GM12878 (cell line): ENCODE measurements around the gene NOP53. TPM values are rescaled to one million over a fixed set of nuclear protein-coding genes. Genes with fewer than 3 reads are reported as not detected.

Experiments used
- ATAC-seq: fragments of 200-7000 bp; cut with Tn5 transposase; 3 replicates; pipeline ENCODE4 v1.9.1; 2020; ENCODE audit warnings: mild to moderate bottlenecking, moderate library complexity
- BruUV-seq: library from RNA; stranded (reverse); fragments of 400-500 nt; replicated peaks from 2 replicates; lab custom pipeline; 2021; lab: Mats Ljungman, UMichigan
- CTCF ChIA-PET: fragments of 300-600 bp; sonication (Branson Sonifier 250); formaldehyde crosslinking; extraction: SDS; loops from one replicate; lab custom pipeline; 2021; ENCODE audit warnings: inconsistent platforms; lab: Yijun Ruan, JAX
- POLR2A ChIA-PET: fragments of 350-600 bp; formaldehyde crosslinking; extraction: SDS; loops from one replicate; lab custom pipeline; 2021; ENCODE audit warnings: inconsistent platforms; lab: Charles Lee
- RAD21 ChIA-PET: fragments of 300-600 bp; sonication (Branson Sonifier 250); formaldehyde crosslinking; loops from one replicate; lab custom pipeline; 2023; ENCODE audit warnings: antibody characterized with exemption; ENCODE audit not compliant: unreplicated experiment; lab: Charles Lee
- SMC1A ChIA-PET: fragments of 300-600 bp; sonication (Branson Sonifier 250); formaldehyde crosslinking; loops from one replicate; lab custom pipeline; 2023; ENCODE audit not compliant: unreplicated experiment, uncharacterized antibody; lab: Charles Lee
- DNase-seq: peaks from one replicate; pipeline ENCODE4 v3.0.0-alpha.2; 2011; ENCODE audit warnings: low read depth, low spot score
- FAIRE-seq: peaks from 3 replicates; lab custom pipeline; 2011; peaks lifted over from hg19 to GRCh38; lab: Jason Lieb, UNC
- H2AFZ ChIP-seq: 2 replicates; pipeline ENCODE4 v1.6.0; 2011; ENCODE audit warnings: low read depth, low read length, control low read depth; ENCODE audit not compliant: control insufficient read depth
- H3K27ac ChIP-seq: 2 replicates; pipeline ENCODE4 v1.5.1; 2011; ENCODE audit warnings: control low read depth; ENCODE audit not compliant: control insufficient read depth, insufficient read depth
- H3K27me3 ChIP-seq, 2 experiments: replicated peaks in 1 of 2; 2 replicates each; pipeline versions ENCODE4 v1.6.0 to v1.6.1; 2011; ENCODE audit warnings: low read length in 1 of 2; ENCODE audit not compliant: control insufficient read depth in 2 of 2, insufficient read depth in 2 of 2
- H3K36me3 ChIP-seq, 2 experiments: 2 replicates each; pipeline ENCODE4 v1.5.1; 2011; ENCODE audit warnings: low read length in 1 of 2; ENCODE audit not compliant: control insufficient read depth in 2 of 2, insufficient read depth in 2 of 2
- H3K4me1 ChIP-seq: 2 replicates; pipeline ENCODE4 v1.6.1; 2011; ENCODE audit warnings: mild to moderate bottlenecking, low read length, moderate library complexity, mixed read lengths; ENCODE audit not compliant: control insufficient read depth, insufficient read depth
- H3K4me2 ChIP-seq: 2 replicates; pipeline ENCODE4 v1.6.0; 2011; ENCODE audit warnings: control low read depth; ENCODE audit not compliant: control insufficient read depth, insufficient read depth
- H3K4me3 ChIP-seq: fragments of 200-600 bp; sonication (generic); 2 replicates; pipeline ENCODE4 v1.5.1; 2016
- H3K79me2 ChIP-seq: 2 replicates; pipeline ENCODE4 v1.6.0; 2011; ENCODE audit warnings: low read length; ENCODE audit not compliant: control insufficient read depth, insufficient read depth
- H3K9ac ChIP-seq: 2 replicates; pipeline ENCODE4 v1.8.0; 2011; ENCODE audit warnings: low read length, control low read depth, mixed read lengths; ENCODE audit not compliant: control insufficient read depth, insufficient read depth
- H3K9me3 ChIP-seq: replicated peaks from 3 replicates; pipeline ENCODE4 v1.5.1; 2011; ENCODE audit warnings: mild to moderate bottlenecking, low read length; ENCODE audit not compliant: control insufficient read depth, insufficient read depth
- H4K20me1 ChIP-seq: 2 replicates; pipeline ENCODE4 v1.6.0; 2011; ENCODE audit not compliant: control insufficient read depth, insufficient read depth
- CEBPB ChIP-seq, 2 experiments: fragments of 150-350 bp in 1 of 2; IDR thresholded peaks; 2 replicates each; pipeline ENCODE4 v1.6.1; 2012 to 2014; ENCODE audit warnings: low read depth in 2 of 2, low read length in 2 of 2, borderline replicate concordance in 1 of 2, inconsistent platforms in 1 of 2
- FOXK2 ChIP-seq: fragments of 450-650 bp; IDR thresholded peaks from 2 replicates; pipeline ENCODE4 v1.6.1; 2017; ENCODE audit warnings: mild to moderate bottlenecking, moderate library complexity
- HDAC6 ChIP-seq: fragments of 200-600 bp; sonication (generic); IDR thresholded peaks from one replicate; pipeline ENCODE4 v1.8.0; 2017; ENCODE audit warnings: antibody characterized with exemption; ENCODE audit not compliant: unreplicated experiment
- IKZF2 ChIP-seq, 2 experiments: fragments of 450-650 bp; IDR thresholded peaks; 2 replicates each; pipeline ENCODE4 v1.6.1; 2017; ENCODE audit warnings: mild to moderate bottlenecking in 2 of 2, moderate library complexity in 2 of 2
- POLR2AphosphoS5 ChIP-seq: IDR thresholded peaks from 2 replicates; pipeline ENCODE4 v1.6.1; 2011; ENCODE audit warnings: mild to moderate bottlenecking, low read length, inconsistent platforms
- RUNX3 ChIP-seq: IDR thresholded peaks from 2 replicates; pipeline ENCODE4 v1.6.1; 2012; ENCODE audit warnings: low read length, inconsistent platforms
- SMC3 ChIP-seq: IDR thresholded peaks from 2 replicates; pipeline ENCODE4 v1.6.1; 2011; ENCODE audit warnings: low read length, improper control_type of control experiment, borderline replicate concordance
- SUZ12 ChIP-seq: fragments of 200-600 bp; sonication (generic); IDR thresholded peaks from one replicate; pipeline ENCODE4 v1.6.1; 2018; ENCODE audit warnings: antibody characterized with exemption, mild to moderate bottlenecking; ENCODE audit not compliant: unreplicated experiment
- ZBED1 ChIP-seq: IDR thresholded peaks from 2 replicates; pipeline ENCODE4 v1.6.1; 2016; ENCODE audit warnings: borderline replicate concordance
- WGBS: methylation state at CpG from one replicate; pipeline ENCODE4 v1.1.6; 2016; ENCODE audit warnings: low lambda C conversion rate; ENCODE audit not compliant: insufficient replicate concordance, insufficient coverage; ENCODE audit errors: missing lambda C conversion rate; 5-methylcytosine and 5-hydroxymethylcytosine counted together
- in situ Hi-C: fragments of 300-500 bp; cut with MboI; formaldehyde crosslinking; loops from 9 replicates; pipeline ENCODE4 v1.14.3; 2018; ENCODE audit warnings: mixed read lengths
- intact Hi-C: fragments of 100-400 bp; cut with micrococcal nuclease; formaldehyde crosslinking; loops from one replicate; pipeline ENCODE4 v1.14.2; 2022; ENCODE audit not compliant: unreplicated experiment
- polyA plus RNA-seq, 11 experiments: library from polyadenylated mRNA; depleted of rRNA in 4 of 11; unstranded in 6 of 11; stranded (reverse) in 5 of 11; fragments of >200 nt; fragmentation: Nextera tagmentation in 4 of 11; fragmentation: Illumina TruSeq in 1 of 11; extraction: Ambion mirVana in 4 of 11; extraction: Trizol in 1 of 11; gene quantifications; 1 replicate in 1 of 11; 2 replicates in 10 of 11; pipeline versions ENCODE4 v1.2.1 to v1.2.3, GENCODE V29; 2011 to 2016; ENCODE audit warnings: inconsistent platforms in 2 of 11, missing spikeins in 2 of 11, low read depth in 1 of 11
- total RNA-seq, 4 experiments: library from RNA; depleted of rRNA in 3 of 4; stranded (reverse); fragments of >200 nt in 3 of 4; fragmentation: Illumina TruSeq in 1 of 4; extraction: Trizol in 1 of 4; gene quantifications; 2 replicates each; pipeline versions ENCODE4 v1.2.1 to v1.2.3, GENCODE V29; 2013 to 2021
- TF ChIP-seq, protein P1 (sequence below): fragments of 450-650 bp; IDR thresholded peaks from 2 replicates; pipeline ENCODE4 v1.6.1; 2016; ENCODE audit warnings: mild to moderate bottlenecking
- TF ChIP-seq, protein P2 (sequence below): fragments of 450-650 bp; IDR thresholded peaks from 2 replicates; pipeline ENCODE4 v1.6.1; 2017; ENCODE audit warnings: low read depth, mild to moderate bottlenecking, moderate library complexity
- TF ChIP-seq, protein P3 (sequence below): IDR thresholded peaks from 2 replicates; pipeline ENCODE4 v1.6.1; 2012; ENCODE audit warnings: improper control_type of control experiment, low read depth, low read length; ENCODE audit not compliant: insufficient replicate concordance
- TF ChIP-seq, protein P4 (sequence below): fragments of 450-650 bp; IDR thresholded peaks from 2 replicates; pipeline ENCODE4 v1.6.1; 2017; ENCODE audit warnings: mild to moderate bottlenecking, low read depth, inconsistent platforms; ENCODE audit not compliant: poor library complexity, severe bottlenecking

The NOP53 gene
- total and polyA plus RNA-seq, 10 of the 15 experiments (the other 5 are each of a cell fraction or from before 2014, with no cell fraction given): 6.0 to 386 (median 167) TPM

DNA sequence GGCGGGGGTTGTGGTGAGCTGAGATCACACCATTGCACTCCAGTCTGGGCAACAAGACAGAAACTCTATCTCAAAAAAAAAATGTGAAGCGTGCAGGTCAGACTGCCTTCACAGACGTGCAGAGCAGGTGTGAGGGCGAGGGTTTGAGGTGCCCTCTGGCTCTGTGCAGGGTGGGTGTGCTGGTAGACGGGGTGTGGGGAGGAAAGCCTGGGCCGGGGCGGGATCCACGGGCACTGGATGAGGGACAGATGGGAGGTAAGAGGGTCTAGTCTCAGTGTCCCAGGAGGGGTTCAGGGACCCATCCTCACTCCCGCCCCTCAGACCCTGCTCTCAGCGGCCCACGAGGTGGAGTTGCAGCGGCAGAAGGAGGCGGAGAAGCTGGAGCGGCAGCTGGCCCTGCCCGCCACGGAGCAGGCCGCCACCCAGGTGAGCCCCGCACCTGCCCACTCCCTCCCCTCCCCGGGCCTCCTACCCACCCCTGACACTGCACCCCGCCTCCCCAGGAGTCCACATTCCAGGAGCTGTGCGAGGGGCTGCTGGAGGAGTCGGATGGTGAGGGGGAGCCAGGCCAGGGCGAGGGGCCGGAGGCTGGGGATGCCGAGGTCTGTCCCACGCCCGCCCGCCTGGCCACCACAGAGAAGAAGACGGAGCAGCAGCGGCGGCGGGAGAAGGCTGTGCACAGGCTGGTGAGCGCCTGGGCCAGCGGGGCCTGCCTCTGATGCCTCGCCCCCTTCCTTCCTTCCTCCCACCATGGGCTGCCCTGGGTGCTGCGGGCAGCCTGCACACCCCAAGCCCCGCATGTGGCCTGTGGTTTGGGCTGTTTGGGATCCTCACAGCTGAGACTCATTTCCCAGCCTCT lies 9.1 kb downstream of the NOP53 start:
- SMC1A ChIA-PET: no interaction called here
- POLR2A ChIA-PET: no interaction called here
- H3K9me3 ChIP-seq: no peaks in the 10 kb centered on the region; the same call in 2 of the 3 replicates
- CTCF ChIA-PET: interaction anchor here (0.6 kb wide), 1 partner anchor 337 kb away, joined by 3 read pairs; no protein-coding TSS in a partner anchor
- BruUV-seq: no TSS peak
- no peak overlapping the region for H2AFZ ChIP-seq
- intact Hi-C loops (no loop called here), in situ Hi-C loops (no loop called here)
- FAIRE-seq (no peak), ATAC-seq (no peak)
- H3K36me3 ChIP-seq: peaks cover 32 to 56% of the 10 kb centered on the region in 2 experiments
- no peak for TF ChIP-seq FOXK2
- TF ChIP-seq, protein P1, sequence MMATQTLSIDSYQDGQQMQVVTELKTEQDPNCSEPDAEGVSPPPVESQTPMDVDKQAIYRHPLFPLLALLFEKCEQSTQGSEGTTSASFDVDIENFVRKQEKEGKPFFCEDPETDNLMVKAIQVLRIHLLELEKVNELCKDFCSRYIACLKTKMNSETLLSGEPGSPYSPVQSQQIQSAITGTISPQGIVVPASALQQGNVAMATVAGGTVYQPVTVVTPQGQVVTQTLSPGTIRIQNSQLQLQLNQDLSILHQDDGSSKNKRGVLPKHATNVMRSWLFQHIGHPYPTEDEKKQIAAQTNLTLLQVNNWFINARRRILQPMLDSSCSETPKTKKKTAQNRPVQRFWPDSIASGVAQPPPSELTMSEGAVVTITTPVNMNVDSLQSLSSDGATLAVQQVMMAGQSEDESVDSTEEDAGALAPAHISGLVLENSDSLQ: no peak
- no peak for TF ChIP-seq IKZF2 (IDR thresholded peaks at IDR 0.05)
- TF ChIP-seq POLR2AphosphoS5: no peak
- no peak for TF ChIP-seq SUZ12
- TF ChIP-seq ZBED1: no peak
- no peak for TF ChIP-seq CEBPB (IDR thresholded peaks at IDR 0.05; ENCODE audit: borderline replicate concordance in 1 of 2, low read depth in 2 of 2, low read length in 2 of 2)
- no peak for TF ChIP-seq SMC3
- TF ChIP-seq, protein P2, sequence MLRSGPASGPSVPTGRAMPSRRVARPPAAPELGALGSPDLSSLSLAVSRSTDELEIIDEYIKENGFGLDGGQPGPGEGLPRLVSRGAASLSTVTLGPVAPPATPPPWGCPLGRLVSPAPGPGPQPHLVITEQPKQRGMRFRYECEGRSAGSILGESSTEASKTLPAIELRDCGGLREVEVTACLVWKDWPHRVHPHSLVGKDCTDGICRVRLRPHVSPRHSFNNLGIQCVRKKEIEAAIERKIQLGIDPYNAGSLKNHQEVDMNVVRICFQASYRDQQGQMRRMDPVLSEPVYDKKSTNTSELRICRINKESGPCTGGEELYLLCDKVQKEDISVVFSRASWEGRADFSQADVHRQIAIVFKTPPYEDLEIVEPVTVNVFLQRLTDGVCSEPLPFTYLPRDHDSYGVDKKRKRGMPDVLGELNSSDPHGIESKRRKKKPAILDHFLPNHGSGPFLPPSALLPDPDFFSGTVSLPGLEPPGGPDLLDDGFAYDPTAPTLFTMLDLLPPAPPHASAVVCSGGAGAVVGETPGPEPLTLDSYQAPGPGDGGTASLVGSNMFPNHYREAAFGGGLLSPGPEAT: no peak
- TF ChIP-seq, protein P3, sequence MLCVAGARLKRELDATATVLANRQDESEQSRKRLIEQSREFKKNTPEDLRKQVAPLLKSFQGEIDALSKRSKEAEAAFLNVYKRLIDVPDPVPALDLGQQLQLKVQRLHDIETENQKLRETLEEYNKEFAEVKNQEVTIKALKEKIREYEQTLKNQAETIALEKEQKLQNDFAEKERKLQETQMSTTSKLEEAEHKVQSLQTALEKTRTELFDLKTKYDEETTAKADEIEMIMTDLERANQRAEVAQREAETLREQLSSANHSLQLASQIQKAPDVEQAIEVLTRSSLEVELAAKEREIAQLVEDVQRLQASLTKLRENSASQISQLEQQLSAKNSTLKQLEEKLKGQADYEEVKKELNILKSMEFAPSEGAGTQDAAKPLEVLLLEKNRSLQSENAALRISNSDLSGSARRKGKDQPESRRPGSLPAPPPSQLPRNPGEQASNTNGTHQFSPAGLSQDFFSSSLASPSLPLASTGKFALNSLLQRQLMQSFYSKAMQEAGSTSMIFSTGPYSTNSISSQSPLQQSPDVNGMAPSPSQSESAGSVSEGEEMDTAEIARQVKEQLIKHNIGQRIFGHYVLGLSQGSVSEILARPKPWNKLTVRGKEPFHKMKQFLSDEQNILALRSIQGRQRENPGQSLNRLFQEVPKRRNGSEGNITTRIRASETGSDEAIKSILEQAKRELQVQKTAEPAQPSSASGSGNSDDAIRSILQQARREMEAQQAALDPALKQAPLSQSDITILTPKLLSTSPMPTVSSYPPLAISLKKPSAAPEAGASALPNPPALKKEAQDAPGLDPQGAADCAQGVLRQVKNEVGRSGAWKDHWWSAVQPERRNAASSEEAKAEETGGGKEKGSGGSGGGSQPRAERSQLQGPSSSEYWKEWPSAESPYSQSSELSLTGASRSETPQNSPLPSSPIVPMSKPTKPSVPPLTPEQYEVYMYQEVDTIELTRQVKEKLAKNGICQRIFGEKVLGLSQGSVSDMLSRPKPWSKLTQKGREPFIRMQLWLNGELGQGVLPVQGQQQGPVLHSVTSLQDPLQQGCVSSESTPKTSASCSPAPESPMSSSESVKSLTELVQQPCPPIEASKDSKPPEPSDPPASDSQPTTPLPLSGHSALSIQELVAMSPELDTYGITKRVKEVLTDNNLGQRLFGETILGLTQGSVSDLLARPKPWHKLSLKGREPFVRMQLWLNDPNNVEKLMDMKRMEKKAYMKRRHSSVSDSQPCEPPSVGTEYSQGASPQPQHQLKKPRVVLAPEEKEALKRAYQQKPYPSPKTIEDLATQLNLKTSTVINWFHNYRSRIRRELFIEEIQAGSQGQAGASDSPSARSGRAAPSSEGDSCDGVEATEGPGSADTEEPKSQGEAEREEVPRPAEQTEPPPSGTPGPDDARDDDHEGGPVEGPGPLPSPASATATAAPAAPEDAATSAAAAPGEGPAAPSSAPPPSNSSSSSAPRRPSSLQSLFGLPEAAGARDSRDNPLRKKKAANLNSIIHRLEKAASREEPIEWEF: no peak
- TF ChIP-seq RUNX3: no peak
- TF ChIP-seq HDAC6: no peak
- TF ChIP-seq, protein P4, sequence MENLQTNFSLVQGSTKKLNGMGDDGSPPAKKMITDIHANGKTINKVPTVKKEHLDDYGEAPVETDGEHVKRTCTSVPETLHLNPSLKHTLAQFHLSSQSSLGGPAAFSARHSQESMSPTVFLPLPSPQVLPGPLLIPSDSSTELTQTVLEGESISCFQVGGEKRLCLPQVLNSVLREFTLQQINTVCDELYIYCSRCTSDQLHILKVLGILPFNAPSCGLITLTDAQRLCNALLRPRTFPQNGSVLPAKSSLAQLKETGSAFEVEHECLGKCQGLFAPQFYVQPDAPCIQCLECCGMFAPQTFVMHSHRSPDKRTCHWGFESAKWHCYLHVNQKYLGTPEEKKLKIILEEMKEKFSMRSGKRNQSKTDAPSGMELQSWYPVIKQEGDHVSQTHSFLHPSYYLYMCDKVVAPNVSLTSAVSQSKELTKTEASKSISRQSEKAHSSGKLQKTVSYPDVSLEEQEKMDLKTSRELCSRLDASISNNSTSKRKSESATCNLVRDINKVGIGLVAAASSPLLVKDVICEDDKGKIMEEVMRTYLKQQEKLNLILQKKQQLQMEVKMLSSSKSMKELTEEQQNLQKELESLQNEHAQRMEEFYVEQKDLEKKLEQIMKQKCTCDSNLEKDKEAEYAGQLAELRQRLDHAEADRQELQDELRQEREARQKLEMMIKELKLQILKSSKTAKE: no peak
- TF ChIP-seq, all 136 proteins: peak for 0
- peaks cover 4% of the 10 kb centered on the region; the same call in 1 of the 2 replicates for H3K79me2 ChIP-seq
- H3K4me3 ChIP-seq: no peak overlapping the region
- no peak overlapping the region for H3K9ac ChIP-seq
- no peaks in the 10 kb centered on the region for H4K20me1 ChIP-seq
- no peak overlapping the region for H3K4me2 ChIP-seq
- RAD21 ChIA-PET: no interaction called here
- H3K4me1 ChIP-seq: peaks cover 3% of the 10 kb centered on the region; the same call in 1 of the 2 replicates
- H3K27ac ChIP-seq: no peak overlapping the region
- DNase-seq: no peak
- no peaks in the 10 kb centered on the region for H3K27me3 ChIP-seq
- 98% methylated on average over 33 of the region's 37 CpGs for WGBS
